GM10266 (cell line): ENCODE measurements around the gene ADAMTSL4.
"Not testable (repeated sequence)": the region's sequence is repeated elsewhere in the genome, so short reads cannot be mapped to it uniquely, and the experiment has no call there.

ENCODE experiments used
- DNase-seq: peaks from one replicate; pipeline ENCODE4 v3.0.0; 2012; ENCODE audit errors: extremely low spot score
- TF ChIP-seq, protein P1 (sequence below): IDR thresholded peaks from 2 replicates; pipeline ENCODE4 v1.5.1; 2012; ENCODE audit warnings: mild to moderate bottlenecking, low read depth; ENCODE audit not compliant: control insufficient read depth, insufficient read depth; ENCODE audit errors: missing control alignments

The ADAMTSL4 gene

DNA sequence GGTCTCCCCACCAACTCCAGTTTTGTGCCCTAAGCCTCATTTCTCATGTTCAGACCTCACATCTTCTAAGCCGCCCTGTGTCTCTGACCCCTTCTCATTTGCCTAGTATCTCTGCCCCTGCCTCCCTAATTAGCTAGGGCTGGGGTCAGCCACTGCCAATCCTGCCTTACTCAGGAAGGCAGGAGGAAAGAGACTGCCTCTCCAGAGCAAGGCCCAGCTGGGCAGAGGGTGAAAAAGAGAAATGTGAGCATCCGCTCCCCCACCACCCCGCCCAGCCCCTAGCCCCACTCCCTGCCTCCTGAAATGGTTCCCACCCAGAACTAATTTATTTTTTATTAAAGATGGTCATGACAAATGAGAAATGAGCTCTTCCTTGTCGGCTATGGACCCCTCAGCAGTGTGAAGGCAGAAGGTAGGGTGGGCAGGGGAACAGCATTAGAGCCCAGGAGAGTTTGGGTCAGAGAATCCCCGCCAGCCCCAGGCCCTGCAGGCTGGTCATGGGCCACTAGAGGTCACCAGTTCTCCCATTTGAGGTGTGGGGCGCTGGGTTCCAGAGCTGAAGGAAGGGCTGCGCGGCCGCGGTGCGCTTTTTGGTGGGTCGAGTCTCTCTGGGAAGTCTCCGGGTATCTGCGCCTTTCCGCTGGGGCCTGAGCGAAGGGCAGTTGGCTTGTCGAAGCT, 11.5 kb downstream of the ADAMTSL4 start:
- peak; percentile 86 for DNase-seq
- TF ChIP-seq, protein P1, sequence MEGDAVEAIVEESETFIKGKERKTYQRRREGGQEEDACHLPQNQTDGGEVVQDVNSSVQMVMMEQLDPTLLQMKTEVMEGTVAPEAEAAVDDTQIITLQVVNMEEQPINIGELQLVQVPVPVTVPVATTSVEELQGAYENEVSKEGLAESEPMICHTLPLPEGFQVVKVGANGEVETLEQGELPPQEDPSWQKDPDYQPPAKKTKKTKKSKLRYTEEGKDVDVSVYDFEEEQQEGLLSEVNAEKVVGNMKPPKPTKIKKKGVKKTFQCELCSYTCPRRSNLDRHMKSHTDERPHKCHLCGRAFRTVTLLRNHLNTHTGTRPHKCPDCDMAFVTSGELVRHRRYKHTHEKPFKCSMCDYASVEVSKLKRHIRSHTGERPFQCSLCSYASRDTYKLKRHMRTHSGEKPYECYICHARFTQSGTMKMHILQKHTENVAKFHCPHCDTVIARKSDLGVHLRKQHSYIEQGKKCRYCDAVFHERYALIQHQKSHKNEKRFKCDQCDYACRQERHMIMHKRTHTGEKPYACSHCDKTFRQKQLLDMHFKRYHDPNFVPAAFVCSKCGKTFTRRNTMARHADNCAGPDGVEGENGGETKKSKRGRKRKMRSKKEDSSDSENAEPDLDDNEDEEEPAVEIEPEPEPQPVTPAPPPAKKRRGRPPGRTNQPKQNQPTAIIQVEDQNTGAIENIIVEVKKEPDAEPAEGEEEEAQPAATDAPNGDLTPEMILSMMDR: peak; percentile 93

DNA sequence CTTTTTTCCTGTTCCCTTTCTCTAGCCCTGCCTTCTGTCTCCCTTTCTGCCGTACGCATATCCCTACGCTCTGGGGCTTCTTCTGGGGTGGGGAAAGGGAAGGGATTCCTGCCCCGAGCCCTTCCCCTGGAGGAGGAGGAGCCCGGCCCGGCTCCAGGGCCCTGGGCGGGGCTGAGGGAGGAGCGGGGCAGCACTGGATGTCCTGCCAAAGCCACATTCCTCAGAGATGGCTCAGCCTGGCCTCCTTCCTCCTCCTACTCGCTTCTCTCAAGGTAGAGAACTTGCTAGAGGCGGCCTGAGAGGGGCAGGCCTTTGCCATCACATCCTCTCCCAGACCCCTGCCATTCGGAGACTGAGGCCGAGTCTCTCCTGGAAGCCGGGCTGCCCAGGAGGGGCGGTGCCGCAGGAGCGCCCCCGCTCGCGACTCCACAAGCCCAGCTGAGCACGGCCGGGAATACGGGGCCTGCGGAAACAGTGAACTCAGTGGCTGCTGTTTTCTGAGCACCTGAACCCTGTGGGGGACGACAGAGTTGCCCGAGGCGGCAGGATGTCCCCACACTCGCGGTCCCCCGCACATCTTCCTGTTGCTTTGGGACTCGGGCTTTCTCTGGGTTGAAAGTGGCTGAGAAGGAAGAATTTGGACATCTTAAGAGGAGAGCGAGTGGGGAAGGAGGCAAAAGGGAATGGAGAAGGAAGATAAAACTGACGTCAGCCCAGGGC, 12.2 kb downstream of the ADAMTSL4 start:
- peak; percentile 62 for DNase-seq
- TF ChIP-seq, protein P1: peak; percentile 35

- TF ChIP-seq, protein P1: no peak
- DNase-seq: peak; percentile 82
Observed at GRCh38 chr1:150561974-150562445, 12.8 kb downstream of the ADAMTSL4 start.

- TF ChIP-seq, protein P1: no peak
- DNase-seq: peak; percentile 87
Observed at GRCh38 chr1:150562446-150563339, 13.5 kb downstream of the ADAMTSL4 start.

GRCh38 chr1:150563340-150564038, 14.3 kb downstream of the ADAMTSL4 start:
- TF ChIP-seq, protein P1: peak; percentile 15
- peak; percentile 55 for DNase-seq

GRCh38 chr1:150564051-150564991, 15.1 kb downstream of the ADAMTSL4 start:
- DNase-seq: no peak
- TF ChIP-seq, protein P1: no peak

- not testable (repeated sequence) for DNase-seq
Observed at GRCh38 chr1:150565240-150565991, 16.2 kb downstream of the ADAMTSL4 start.
